Measurements from ENCODE around the gene XCR1.

DNA sequence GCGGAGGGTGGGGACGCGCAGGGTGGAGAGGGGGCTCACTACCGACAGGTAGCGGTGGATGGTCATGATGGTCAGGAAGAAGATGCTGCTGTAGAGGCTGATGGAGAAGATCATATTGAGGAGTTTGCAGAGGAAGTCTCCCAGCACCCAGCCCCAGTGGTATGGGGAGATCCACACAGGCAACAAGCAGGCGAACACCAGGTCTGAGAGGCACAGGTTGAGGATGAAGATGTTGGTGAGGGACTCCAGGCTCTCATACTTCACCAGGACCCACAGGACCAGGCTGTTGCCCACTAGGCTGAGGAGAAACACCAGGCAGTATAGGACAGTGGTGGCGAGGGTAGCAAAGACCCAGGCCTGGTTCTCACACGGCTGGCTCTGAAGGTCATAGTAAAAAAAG lies 5.8 kb downstream of the XCR1 start:
- TF ChIP-seq, protein P1, sequence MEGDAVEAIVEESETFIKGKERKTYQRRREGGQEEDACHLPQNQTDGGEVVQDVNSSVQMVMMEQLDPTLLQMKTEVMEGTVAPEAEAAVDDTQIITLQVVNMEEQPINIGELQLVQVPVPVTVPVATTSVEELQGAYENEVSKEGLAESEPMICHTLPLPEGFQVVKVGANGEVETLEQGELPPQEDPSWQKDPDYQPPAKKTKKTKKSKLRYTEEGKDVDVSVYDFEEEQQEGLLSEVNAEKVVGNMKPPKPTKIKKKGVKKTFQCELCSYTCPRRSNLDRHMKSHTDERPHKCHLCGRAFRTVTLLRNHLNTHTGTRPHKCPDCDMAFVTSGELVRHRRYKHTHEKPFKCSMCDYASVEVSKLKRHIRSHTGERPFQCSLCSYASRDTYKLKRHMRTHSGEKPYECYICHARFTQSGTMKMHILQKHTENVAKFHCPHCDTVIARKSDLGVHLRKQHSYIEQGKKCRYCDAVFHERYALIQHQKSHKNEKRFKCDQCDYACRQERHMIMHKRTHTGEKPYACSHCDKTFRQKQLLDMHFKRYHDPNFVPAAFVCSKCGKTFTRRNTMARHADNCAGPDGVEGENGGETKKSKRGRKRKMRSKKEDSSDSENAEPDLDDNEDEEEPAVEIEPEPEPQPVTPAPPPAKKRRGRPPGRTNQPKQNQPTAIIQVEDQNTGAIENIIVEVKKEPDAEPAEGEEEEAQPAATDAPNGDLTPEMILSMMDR (IDR thresholded peaks at IDR 0.05; ENCODE audit: poor library complexity) = no peak
- TF ChIP-seq EZH2 (IDR thresholded peaks at IDR 0.05; ENCODE audit: borderline replicate concordance) = no peak
